K562 (cell line): ENCODE measurements around the gene FAM25A. TPM values are rescaled to one million over a fixed set of nuclear protein-coding genes. Genes with fewer than 3 reads are reported as not detected.

Source experiments
- ATAC-seq: fragments of 200-7000 bp; cut with Tn5 transposase; 3 replicates; pipeline ENCODE4 v1.9.1; 2020; ENCODE audit warnings: moderate library complexity
- BruUV-seq: library from RNA; stranded (reverse); fragments of 400-500 nt; replicated peaks from 2 replicates; lab custom pipeline; 2021; lab: Mats Ljungman, UMichigan
- CTCF ChIA-PET: fragments of 300-600 bp; formaldehyde crosslinking; extraction: SDS; loops from one replicate; lab custom pipeline; 2021; ENCODE audit warnings: low intra/inter-chr PET ratio; lab: Yijun Ruan, JAX
- POLR2A ChIA-PET: fragments of 300-600, 350-650 bp; sonication (Branson Sonifier 250); formaldehyde crosslinking; extraction: SDS; loops from one replicate; lab custom pipeline; 2021; ENCODE audit warnings: antibody characterized with exemption, inconsistent platforms; lab: Yijun Ruan, JAX
- DNase-seq, 4 experiments: peaks; one replicate each; pipeline versions ENCODE4 v3.0.0 to v3.0.0-alpha.2; 2011 to 2018; ENCODE audit warnings: low spot score in 3 of 4, mixed read lengths in 3 of 4; ENCODE audit errors: extremely low read depth in 1 of 4
- FAIRE-seq: peaks from 2 replicates; lab custom pipeline; 2011; peaks lifted over from hg19 to GRCh38; lab: Jason Lieb, UNC
- H2AFZ ChIP-seq: 2 replicates; pipeline ENCODE4 v1.6.0; 2011; ENCODE audit warnings: low read depth, low read length, control low read depth, inconsistent platforms
- H3K27ac ChIP-seq: fragments of 200-600 bp; 3 replicates; pipeline ENCODE4 v1.8.0; 2011; ENCODE audit warnings: low read depth, mild to moderate bottlenecking, control low read depth, inconsistent platforms, low read length, moderate library complexity, mixed read lengths; ENCODE audit errors: extremely low read depth
- H3K27me3 ChIP-seq, 2 experiments: fragments of 300-600 bp in 1 of 2; 2 replicates in 1 of 2; 3 replicates in 1 of 2; pipeline versions ENCODE4 v1.6.0 to v1.8.0; 2011; ENCODE audit warnings: inconsistent platforms in 2 of 2, low read length in 2 of 2, mild to moderate bottlenecking in 1 of 2, mixed read lengths in 1 of 2, moderate library complexity in 1 of 2; ENCODE audit not compliant: control insufficient read depth in 2 of 2, insufficient read depth in 2 of 2
- H3K36me3 ChIP-seq: fragments of 300-600 bp; 3 replicates; pipeline ENCODE4 v1.8.0; 2011; ENCODE audit warnings: mild to moderate bottlenecking, low read length, inconsistent platforms; ENCODE audit not compliant: control insufficient read depth, insufficient read depth
- H3K4me1 ChIP-seq, 2 experiments: fragments of 200-600 bp in 1 of 2; replicated peaks in 1 of 2; 2 replicates in 1 of 2; 3 replicates in 1 of 2; pipeline versions ENCODE4 v1.5.1 to v1.8.0; 2011; ENCODE audit warnings: inconsistent platforms in 2 of 2, low read length in 2 of 2, mild to moderate bottlenecking in 1 of 2, mixed read lengths in 1 of 2, moderate library complexity in 1 of 2; ENCODE audit not compliant: control insufficient read depth in 2 of 2, insufficient read depth in 2 of 2
- H3K4me2 ChIP-seq: 2 replicates; pipeline ENCODE4 v1.6.1; 2011; ENCODE audit warnings: low read length, control low read depth, inconsistent platforms, mixed read lengths; ENCODE audit not compliant: insufficient read depth
- H3K4me3 ChIP-seq: fragments of 200-600 bp; sonication (generic), shearing (Covaris generic); 2 replicates; pipeline ENCODE4 v1.5.1; 2016; ENCODE audit warnings: control low read depth, inconsistent platforms
- H3K79me2 ChIP-seq: fragments of 200-600 bp; 3 replicates; pipeline ENCODE4 v1.8.0; 2011; ENCODE audit warnings: low read length, inconsistent platforms; ENCODE audit not compliant: control insufficient read depth, insufficient read depth
- H3K9ac ChIP-seq, 2 experiments: 2 replicates each; pipeline versions ENCODE4 v1.6.0 to v1.6.1; 2011; ENCODE audit warnings: low read depth in 2 of 2, low read length in 2 of 2, control low read depth in 1 of 2, inconsistent platforms in 1 of 2, mild to moderate bottlenecking in 1 of 2, mixed read lengths in 1 of 2; ENCODE audit not compliant: insufficient read depth in 1 of 2
- H3K9me1 ChIP-seq: one replicate; pipeline ENCODE4 v1.6.0; 2011; ENCODE audit warnings: inconsistent platforms, mild to moderate bottlenecking, low read length, moderate library complexity; ENCODE audit not compliant: control insufficient read depth, insufficient read depth
- H3K9me3 ChIP-seq: replicated peaks from 2 replicates; pipeline ENCODE4 v1.5.1; 2011; ENCODE audit warnings: low read depth, low read length, inconsistent platforms; ENCODE audit not compliant: control insufficient read depth, insufficient read depth
- H4K20me1 ChIP-seq: replicated peaks from 2 replicates; pipeline ENCODE4 v1.6.1; 2011; ENCODE audit warnings: low read length, inconsistent platforms, mixed read lengths; ENCODE audit not compliant: control insufficient read depth, insufficient read depth
- CAMTA2 ChIP-seq: fragments of 250-450 bp; sonication (Bioruptor Pico); conservative IDR thresholded peaks from 2 replicates; pipeline ENCODE4 v1.5.1; 2022
- FOXA3 ChIP-seq, 2 experiments: fragments of 450-650 bp in 1 of 2; sonication (generic) in 1 of 2; formaldehyde crosslinking; IDR thresholded peaks in 1 of 2; conservative IDR thresholded peaks in 1 of 2; 2 replicates each; pipeline versions ENCODE4 v1.4.0 to v1.8.0; 2020 to 2022; ENCODE audit warnings: mild to moderate bottlenecking in 2 of 2, missing genetic modification reagents in 1 of 2
- GABPB2 ChIP-seq: fragments of 250-450 bp; sonication (Bioruptor Pico); conservative IDR thresholded peaks from 2 replicates; pipeline ENCODE4 v1.5.1; 2021; ENCODE audit warnings: mild to moderate bottlenecking
- RHOXF2B ChIP-seq: fragments of 250-450 bp; sonication (Bioruptor Pico); conservative IDR thresholded peaks from 2 replicates; pipeline ENCODE4 v1.5.1; 2021
- ZNF431 ChIP-seq: sonication (generic); formaldehyde crosslinking; IDR thresholded peaks from 2 replicates; pipeline ENCODE4 v1.8.0; 2022; ENCODE audit warnings: mild to moderate bottlenecking, missing genetic modification reagents
- ZSCAN32 ChIP-seq: fragments of 450-650 bp; formaldehyde crosslinking; IDR thresholded peaks from 2 replicates; pipeline ENCODE4 v1.4.0; 2020; ENCODE audit warnings: mild to moderate bottlenecking, moderate library complexity
- WGBS: fragments of 100-300 bp; shearing (Covaris generic); methylation state at CpG from one replicate; pipeline ENCODE4 v1.1.6; 2016; ENCODE audit warnings: low coverage, mixed read lengths; ENCODE audit not compliant: insufficient coverage; ENCODE audit errors: missing lambda C conversion rate; 5-methylcytosine and 5-hydroxymethylcytosine counted together
- in situ Hi-C: fragments of 300-500 bp; cut with MboI; formaldehyde crosslinking; loops from 4 replicates; pipeline ENCODE4 v1.15.0; 2018; ENCODE audit warnings: inconsistent platforms, mixed read lengths
- intact Hi-C: fragments of 100-400 bp; cut with micrococcal nuclease; formaldehyde crosslinking; loops from 2 replicates; pipeline ENCODE4 v1.14.2; 2022
- polyA plus RNA-seq, 8 experiments: library from polyadenylated mRNA; depleted of rRNA in 4 of 8; stranded (reverse) in 5 of 8; unstranded in 3 of 8; fragments of >200 nt; fragmentation: Nextera tagmentation in 2 of 8; fragmentation: Illumina TruSeq in 1 of 8; extraction: Ambion mirVana in 2 of 8; extraction: Trizol in 1 of 8; gene quantifications; 2 replicates each; pipeline versions ENCODE4 v1.2.1 to v1.2.3, GENCODE V29; 2011 to 2014; ENCODE audit warnings: inconsistent platforms in 1 of 8, missing spikeins in 1 of 8
- total RNA-seq, 7 experiments: library from RNA; depleted of rRNA in 6 of 7; stranded (reverse); fragments of >200 nt in 6 of 7; fragmentation: Illumina TruSeq in 2 of 7; extraction: Trizol in 2 of 7; gene quantifications; 2 replicates each; pipeline versions ENCODE4 v1.2.1 to v1.2.3, GENCODE V29; 2011 to 2021; ENCODE audit warnings: low replicate concordance in 1 of 7
- TF ChIP-seq, protein P1 (sequence below): fragments of 450-650 bp; IDR thresholded peaks from 2 replicates; pipeline ENCODE4 v1.6.1; 2018; ENCODE audit not compliant: partially characterized antibody

Gene FAM25A
- total and polyA plus RNA-seq, 9 of the 15 experiments (the other 6 are each of a cell fraction or from before 2014, with no cell fraction given): not detected

DNA sequence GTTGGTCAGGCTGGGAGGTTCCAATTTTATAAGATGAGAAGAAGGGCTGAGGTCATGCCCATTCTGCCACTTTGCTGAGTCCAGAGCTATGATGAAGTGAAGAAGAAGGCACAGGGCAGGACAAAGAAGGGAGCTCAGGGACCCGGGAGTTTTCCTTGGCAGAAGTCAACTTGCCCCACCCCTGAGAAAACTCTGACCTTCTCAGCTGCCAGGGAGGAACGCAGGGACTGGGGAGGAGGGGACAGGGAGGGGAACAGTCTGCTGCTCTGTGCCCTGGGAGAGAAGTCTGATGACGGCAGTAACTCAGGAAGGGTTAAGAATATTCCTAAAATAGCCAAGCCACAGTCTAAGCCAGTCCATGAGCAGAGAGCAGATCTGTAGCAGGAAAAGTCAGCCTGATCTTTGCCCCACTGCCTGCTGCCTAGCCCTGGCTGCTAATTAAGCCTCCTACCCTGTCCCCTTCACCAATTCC is 40.1 kb upstream of the FAM25A start:
- POLR2A ChIA-PET: interaction anchor here (0.7 to 1.0 kb wide), 2 partner anchors 11 to 13 kb away, joined by 3 to 4 read pairs; no protein-coding TSS in a partner anchor

More for the DNA sequence above, 40.1 kb upstream of the FAM25A start:
- Histone ChIP-seq H3K4me2 (0 out of 2 replicates have a peak overlapping the region, but pooled peaks have one; percentile 54), H4K20me1 (no peaks in the 10 kb centered on the region), H3K9ac (no peak overlapping the region; a peak in 1 of 4 replicates), H2AFZ (peak overlapping the region; percentile 63), H3K4me3 (no peak overlapping the region), H3K36me3 (no peaks in the 10 kb centered on the region), H3K27me3 (no peaks in the 10 kb centered on the region), H3K9me3 (no peaks in the 10 kb centered on the region), H3K9me1 (no peaks in the 10 kb centered on the region), H3K79me2 (no peaks in the 10 kb centered on the region), H3K27ac (no peak overlapping the region)
- CTCF ChIA-PET: no interaction called here
- 26% methylated on average over 3 of the region's 3 CpGs for WGBS
- no peak for TF ChIP-seq ZNF431 (CRISPR knock-in tag)
- TF ChIP-seq FOXA3 (CRISPR knock-in tag; conservative IDR thresholded peaks at IDR 0.05 in 1 of 2, IDR thresholded peaks at IDR 0.05 in 1 of 2): no peak
- no peak for TF ChIP-seq RHOXF2B
- no peak for TF ChIP-seq CAMTA2 (CRISPR knock-in tag)
- TF ChIP-seq ZSCAN32 (CRISPR knock-in tag): no peak
- TF ChIP-seq GABPB2: no peak
- TF ChIP-seq, protein P1, sequence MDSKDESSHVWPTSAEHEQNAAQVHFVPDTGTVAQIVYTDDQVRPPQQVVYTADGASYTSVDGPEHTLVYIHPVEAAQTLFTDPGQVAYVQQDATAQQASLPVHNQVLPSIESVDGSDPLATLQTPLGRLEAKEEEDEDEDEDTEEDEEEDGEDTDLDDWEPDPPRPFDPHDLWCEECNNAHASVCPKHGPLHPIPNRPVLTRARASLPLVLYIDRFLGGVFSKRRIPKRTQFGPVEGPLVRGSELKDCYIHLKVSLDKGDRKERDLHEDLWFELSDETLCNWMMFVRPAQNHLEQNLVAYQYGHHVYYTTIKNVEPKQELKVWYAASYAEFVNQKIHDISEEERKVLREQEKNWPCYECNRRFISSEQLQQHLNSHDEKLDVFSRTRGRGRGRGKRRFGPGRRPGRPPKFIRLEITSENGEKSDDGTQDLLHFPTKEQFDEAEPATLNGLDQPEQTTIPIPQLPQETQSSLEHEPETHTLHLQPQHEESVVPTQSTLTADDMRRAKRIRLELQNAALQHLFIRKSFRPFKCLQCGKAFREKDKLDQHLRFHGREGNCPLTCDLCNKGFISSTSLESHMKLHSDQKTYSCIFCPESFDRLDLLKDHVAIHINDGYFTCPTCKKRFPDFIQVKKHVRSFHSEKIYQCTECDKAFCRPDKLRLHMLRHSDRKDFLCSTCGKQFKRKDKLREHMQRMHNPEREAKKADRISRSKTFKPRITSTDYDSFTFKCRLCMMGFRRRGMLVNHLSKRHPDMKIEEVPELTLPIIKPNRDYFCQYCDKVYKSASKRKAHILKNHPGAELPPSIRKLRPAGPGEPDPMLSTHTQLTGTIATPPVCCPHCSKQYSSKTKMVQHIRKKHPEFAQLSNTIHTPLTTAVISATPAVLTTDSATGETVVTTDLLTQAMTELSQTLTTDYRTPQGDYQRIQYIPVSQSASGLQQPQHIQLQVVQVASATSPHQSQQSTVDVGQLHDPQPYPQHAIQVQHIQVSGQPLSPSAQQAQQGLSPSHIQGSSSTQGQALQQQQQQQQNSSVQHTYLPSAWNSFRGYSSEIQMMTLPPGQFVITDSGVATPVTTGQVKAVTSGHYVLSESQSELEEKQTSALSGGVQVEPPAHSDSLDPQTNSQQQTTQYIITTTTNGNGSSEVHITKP: peak; percentile 19
- TF ChIP-seq, all 486 proteins: peak for 1
- FAIRE-seq (no peak), ATAC-seq (peak; percentile 41), DNase-seq (no peak)
- no TSS peak for BruUV-seq
- in situ Hi-C loops: no loop called here
- intact Hi-C loops: no loop called here
- peaks cover 6 to 10% of the 10 kb centered on the region in 2 experiments; a peak in 2 of 5 replicates for H3K4me1 ChIP-seq
